Mucosa of rectum (tissue), 2 donors: ENCODE measurements around the gene AKT3.
"Not testable (repeated sequence)": the region's sequence is repeated elsewhere in the genome, so short reads cannot be mapped to it uniquely, and the experiment has no call there.

Experiments
- H3K27ac ChIP-seq, 2 donors: one replicate each; pipeline ENCODE4 v1.7.0; 2013; ENCODE audit warnings: inconsistent platforms in 2 of 2, low read depth in 2 of 2, low read length in 2 of 2
- H3K27me3 ChIP-seq, 2 donors: one replicate each; pipeline ENCODE4 v1.7.0; 2013; ENCODE audit warnings: low read length in 2 of 2; ENCODE audit not compliant: control insufficient read depth in 2 of 2, insufficient read depth in 2 of 2
- H3K36me3 ChIP-seq, 2 donors: one replicate each; pipeline ENCODE4 v1.7.0; 2013; ENCODE audit warnings: low read length in 2 of 2; ENCODE audit not compliant: control insufficient read depth in 2 of 2, insufficient read depth in 2 of 2
- H3K4me1 ChIP-seq, 2 donors: one replicate each; pipeline ENCODE4 v1.7.0; 2013; ENCODE audit warnings: low read length in 2 of 2, mild to moderate bottlenecking in 1 of 2; ENCODE audit not compliant: control insufficient read depth in 2 of 2, insufficient read depth in 2 of 2
- H3K4me3 ChIP-seq, 2 donors: one replicate each; pipeline ENCODE4 v1.7.0; 2013; ENCODE audit warnings: low read length in 2 of 2
- H3K9ac ChIP-seq, 2 donors: one replicate each; pipeline ENCODE4 v1.7.0; 2013; ENCODE audit warnings: low read length in 2 of 2, low read depth in 1 of 2, mild to moderate bottlenecking in 1 of 2
- H3K9me3 ChIP-seq, 2 donors: one replicate each; pipeline ENCODE4 v1.7.0; 2013; ENCODE audit warnings: low read length in 2 of 2; ENCODE audit not compliant: control insufficient read depth in 2 of 2
- donor health status: healthy.
- donor health status: Normal muscosa, but diverticular disease.

Gene AKT3

GRCh38 chr1:243818978-243819377 is 31.1 kb downstream of the AKT3 start:
- no peak overlapping the region for H3K4me3 ChIP-seq
- no peak overlapping the region for H3K9ac ChIP-seq
- peaks cover 0 to 3% of the 10 kb centered on the region in 2 donors for H3K9me3 ChIP-seq
- H3K36me3 ChIP-seq, result peaks cover 0 to 3% of the 10 kb centered on the region in 2 donors
- H3K27me3 ChIP-seq, result no peaks in the 10 kb centered on the region
- H3K27ac ChIP-seq, result no peak overlapping the region
- no peaks in the 10 kb centered on the region for H3K4me1 ChIP-seq

GRCh38 chr1:243814718-243815117 is 35.3 kb downstream of the AKT3 start:
- H3K36me3 ChIP-seq, result peaks cover 0 to 3% of the 10 kb centered on the region in 2 donors

DNA sequence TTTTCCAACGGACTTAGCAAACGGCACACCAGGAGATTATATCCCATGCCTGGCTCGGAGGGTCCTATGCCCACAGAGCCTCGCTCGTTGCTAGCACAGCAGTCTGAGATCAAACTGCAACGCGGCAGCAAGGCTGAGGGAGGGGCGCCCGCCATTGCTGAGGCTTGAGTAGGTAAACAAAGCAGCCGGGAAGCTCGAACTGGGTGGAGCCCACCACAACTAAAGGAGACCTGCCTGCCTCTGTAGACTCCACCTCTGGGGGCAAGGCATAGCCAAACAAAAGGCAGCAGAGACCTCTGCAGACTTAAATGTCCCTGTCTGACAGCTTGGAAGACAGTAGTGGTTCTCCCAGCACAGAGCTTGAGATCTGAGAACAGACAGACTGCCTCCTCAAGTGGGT is 42.7 kb downstream of the AKT3 start:
- not testable (repeated sequence) for H3K4me3 ChIP-seq, H3K4me1 ChIP-seq, H3K36me3 ChIP-seq

More at GRCh38 chr1:243814718-243815117, 35.3 kb downstream of the AKT3 start:
- no peak overlapping the region for H3K4me3 ChIP-seq
- H3K27me3 ChIP-seq, result no peaks in the 10 kb centered on the region
- H3K9ac ChIP-seq, result no peak overlapping the region
- peaks cover 0 to 3% of the 10 kb centered on the region in 2 donors for H3K9me3 ChIP-seq
- no peaks in the 10 kb centered on the region for H3K4me1 ChIP-seq
- H3K27ac ChIP-seq, result no peak overlapping the region

DNA sequence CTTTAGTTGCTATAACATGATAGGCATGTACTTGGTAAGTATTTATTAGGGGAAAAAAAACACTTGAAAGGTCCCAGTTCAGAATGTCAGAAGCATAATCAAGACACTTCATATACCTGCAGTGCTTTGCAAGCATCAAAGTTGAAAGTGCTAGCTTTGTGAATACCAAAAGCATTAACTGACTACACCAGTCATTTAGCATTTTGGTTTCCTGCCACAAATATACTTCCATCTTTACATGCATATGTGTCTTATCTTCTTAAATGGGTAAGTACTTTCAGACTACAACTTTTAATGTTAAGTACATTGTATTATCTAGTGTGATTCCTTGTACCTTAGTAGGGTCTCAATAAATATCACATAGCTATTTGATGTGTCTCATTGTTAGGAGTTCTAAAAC is 43.7 kb downstream of the AKT3 start:
- H3K27ac ChIP-seq, result no peak overlapping the region
- H3K27me3 ChIP-seq, result no peaks in the 10 kb centered on the region
- H3K36me3 ChIP-seq, result no peaks in the 10 kb centered on the region
- H3K9me3 ChIP-seq, result no peaks in the 10 kb centered on the region
- H3K4me3 ChIP-seq, result no peak overlapping the region
- no peak overlapping the region for H3K9ac ChIP-seq
- no peaks in the 10 kb centered on the region for H3K4me1 ChIP-seq

More for the DNA sequence above, 42.7 kb downstream of the AKT3 start:
- not testable (repeated sequence) for H3K9ac ChIP-seq, H3K27me3 ChIP-seq, H3K27ac ChIP-seq, H3K9me3 ChIP-seq

- Histone ChIP-seq H3K36me3 (no peaks in the 10 kb centered on the region), H3K4me3 (no peak overlapping the region)
Measured at GRCh38 chr1:243802736-243803135, 47.3 kb downstream of the AKT3 start.

DNA sequence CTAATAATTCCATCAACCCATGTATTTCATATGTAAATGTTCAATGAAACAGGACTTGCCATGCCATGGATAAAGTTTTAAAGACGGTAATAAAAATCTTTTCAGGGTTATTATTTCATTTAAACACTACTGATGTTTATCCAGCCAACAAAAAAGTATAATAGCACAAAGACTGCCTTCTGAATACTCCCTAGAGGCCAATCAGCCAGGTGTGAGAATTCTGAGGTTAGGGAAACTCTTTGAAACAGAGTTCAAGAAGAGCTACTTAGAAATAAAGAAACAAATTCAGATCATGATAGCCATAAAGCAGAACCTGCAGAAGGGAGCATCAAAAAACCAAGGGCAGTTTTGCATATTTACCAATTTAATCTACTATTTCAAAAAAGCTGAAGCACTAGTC is 48.7 kb downstream of the AKT3 start:
- no peaks in the 10 kb centered on the region for H3K27me3 ChIP-seq
- no peaks in the 10 kb centered on the region for H3K9me3 ChIP-seq
- no peak overlapping the region for H3K9ac ChIP-seq
- no peaks in the 10 kb centered on the region for H3K36me3 ChIP-seq
- H3K27ac ChIP-seq, result no peak overlapping the region
- H3K4me3 ChIP-seq, result no peak overlapping the region
- H3K4me1 ChIP-seq, result no peaks in the 10 kb centered on the region

More at GRCh38 chr1:243802736-243803135, 47.3 kb downstream of the AKT3 start:
- no peaks in the 10 kb centered on the region for H3K9me3 ChIP-seq
- no peak overlapping the region for H3K9ac ChIP-seq
- no peaks in the 10 kb centered on the region for H3K27me3 ChIP-seq
- H3K27ac ChIP-seq, result no peak overlapping the region
- H3K4me1 ChIP-seq, result no peaks in the 10 kb centered on the region

- H3K4me1 ChIP-seq, result no peaks in the 10 kb centered on the region
Measured at GRCh38 chr1:243799908-243800307, 50.1 kb downstream of the AKT3 start.

GRCh38 chr1:243798726-243799125 is 51.3 kb downstream of the AKT3 start:
- no peak overlapping the region for H3K9ac ChIP-seq
- H3K36me3 ChIP-seq, result no peaks in the 10 kb centered on the region

More at GRCh38 chr1:243799908-243800307, 50.1 kb downstream of the AKT3 start:
- Histone ChIP-seq H3K36me3 (no peaks in the 10 kb centered on the region), H3K27me3 (no peaks in the 10 kb centered on the region), H3K27ac (no peak overlapping the region), H3K9ac (no peak overlapping the region), H3K4me3 (no peak overlapping the region), H3K9me3 (no peaks in the 10 kb centered on the region)

GRCh38 chr1:243796016-243796415 is 54.0 kb downstream of the AKT3 start:
- no peak overlapping the region for H3K27ac ChIP-seq
- no peaks in the 10 kb centered on the region for H3K36me3 ChIP-seq
- no peak overlapping the region for H3K4me3 ChIP-seq
- H3K4me1 ChIP-seq, result no peaks in the 10 kb centered on the region
- H3K9ac ChIP-seq, result no peak overlapping the region
- no peaks in the 10 kb centered on the region for H3K9me3 ChIP-seq
- H3K27me3 ChIP-seq, result no peaks in the 10 kb centered on the region

More at GRCh38 chr1:243798726-243799125, 51.3 kb downstream of the AKT3 start:
- H3K4me3 ChIP-seq, result no peak overlapping the region
- H3K9me3 ChIP-seq, result no peaks in the 10 kb centered on the region
- no peaks in the 10 kb centered on the region for H3K4me1 ChIP-seq
- no peak overlapping the region for H3K27ac ChIP-seq
- no peaks in the 10 kb centered on the region for H3K27me3 ChIP-seq

GRCh38 chr1:243793298-243793697 is 56.7 kb downstream of the AKT3 start:
- H3K36me3 ChIP-seq, result no peaks in the 10 kb centered on the region
- no peak overlapping the region for H3K4me3 ChIP-seq
- H3K27me3 ChIP-seq, result no peaks in the 10 kb centered on the region
- H3K9ac ChIP-seq, result no peak overlapping the region
- no peaks in the 10 kb centered on the region for H3K9me3 ChIP-seq
- H3K4me1 ChIP-seq, result no peaks in the 10 kb centered on the region
- H3K27ac ChIP-seq, result no peak overlapping the region

GRCh38 chr1:243792891-243793290 is 57.2 kb downstream of the AKT3 start:
- no peak overlapping the region for H3K9ac ChIP-seq
- H3K9me3 ChIP-seq, result no peaks in the 10 kb centered on the region
- no peaks in the 10 kb centered on the region for H3K4me1 ChIP-seq
- no peak overlapping the region for H3K27ac ChIP-seq
- no peaks in the 10 kb centered on the region for H3K36me3 ChIP-seq
- no peak overlapping the region for H3K4me3 ChIP-seq
- H3K27me3 ChIP-seq, result no peaks in the 10 kb centered on the region
